Mucosa of stomach (tissue), 1 donor: ENCODE results near the gene SLTM.
"Not testable (repeated sequence)": the region's sequence is repeated elsewhere in the genome, so short reads cannot be mapped to it uniquely, and the experiment has no call there.

Experiments
- H3K27me3 ChIP-seq: one replicate; pipeline ENCODE4 v1.7.0; 2013; ENCODE audit warnings: mild to moderate bottlenecking, low read length; ENCODE audit not compliant: control insufficient read depth, insufficient read depth
- H3K36me3 ChIP-seq: one replicate; pipeline ENCODE4 v1.7.0; 2013; ENCODE audit warnings: low read length; ENCODE audit not compliant: control insufficient read depth, insufficient read depth
- H3K4me1 ChIP-seq: one replicate; pipeline ENCODE4 v1.7.0; 2013; ENCODE audit warnings: mild to moderate bottlenecking, low read length; ENCODE audit not compliant: control insufficient read depth, insufficient read depth
- H3K4me3 ChIP-seq: one replicate; pipeline ENCODE4 v1.7.0; 2013; ENCODE audit warnings: low read length
- H3K9ac ChIP-seq: one replicate; pipeline ENCODE4 v1.7.0; 2013; ENCODE audit warnings: mild to moderate bottlenecking, low read length, moderate library complexity
- H3K9me3 ChIP-seq: one replicate; pipeline ENCODE4 v1.7.0; 2013; ENCODE audit warnings: mild to moderate bottlenecking, low read length, moderate library complexity; ENCODE audit not compliant: control insufficient read depth
- donor health status: Pancreatic carcinoma.

SLTM gene

GRCh38 chr15:58864602-58865424 lies 68.7 kb downstream of the SLTM start:
- Histone ChIP-seq H3K4me3 (peak overlapping the region; percentile 69), H3K36me3 (no peaks in the 10 kb centered on the region), H3K9me3 (no peaks in the 10 kb centered on the region), H3K9ac (peak overlapping the region; percentile 78), H3K4me1 (peaks cover 22% of the 10 kb centered on the region), H3K27me3 (no peaks in the 10 kb centered on the region)

- no peaks in the 10 kb centered on the region for H3K36me3 ChIP-seq
- no peak overlapping the region for H3K9ac ChIP-seq
- H3K27me3 ChIP-seq: no peaks in the 10 kb centered on the region
- no peaks in the 10 kb centered on the region for H3K9me3 ChIP-seq
- no peak overlapping the region for H3K4me3 ChIP-seq
- H3K4me1 ChIP-seq: peaks cover 22% of the 10 kb centered on the region
Observed at GRCh38 chr15:58862326-58862725, 71.2 kb downstream of the SLTM start.

- not testable (repeated sequence) for H3K4me3 ChIP-seq, H3K27me3 ChIP-seq, H3K9ac ChIP-seq, H3K9me3 ChIP-seq, H3K36me3 ChIP-seq
- H3K4me1 ChIP-seq: peaks cover 14% of the 10 kb centered on the region
Observed at GRCh38 chr15:58856621-58857020, 76.9 kb downstream of the SLTM start.

GRCh38 chr15:58856086-58856485 lies 77.4 kb downstream of the SLTM start:
- Histone ChIP-seq H3K36me3 (no peaks in the 10 kb centered on the region), H3K4me3 (no peak overlapping the region), H3K4me1 (peaks cover 14% of the 10 kb centered on the region), H3K9ac (no peak overlapping the region), H3K9me3 (no peaks in the 10 kb centered on the region), H3K27me3 (no peaks in the 10 kb centered on the region)

- no peak overlapping the region for H3K4me3 ChIP-seq
- H3K4me1 ChIP-seq: peaks cover 14% of the 10 kb centered on the region
- no peaks in the 10 kb centered on the region for H3K9me3 ChIP-seq
- no peaks in the 10 kb centered on the region for H3K27me3 ChIP-seq
- peak overlapping the region; percentile 40 for H3K9ac ChIP-seq
- H3K36me3 ChIP-seq: no peaks in the 10 kb centered on the region
Observed at GRCh38 chr15:58854593-58854992, 78.9 kb downstream of the SLTM start.

- H3K9me3 ChIP-seq: no peaks in the 10 kb centered on the region
- no peak overlapping the region for H3K4me3 ChIP-seq
- H3K4me1 ChIP-seq: peaks cover 14% of the 10 kb centered on the region
- H3K9ac ChIP-seq: no peak overlapping the region
- no peaks in the 10 kb centered on the region for H3K36me3 ChIP-seq
- H3K27me3 ChIP-seq: no peaks in the 10 kb centered on the region
Observed at GRCh38 chr15:58852347-58852746, 81.1 kb downstream of the SLTM start.

- H3K4me1 ChIP-seq: peaks cover 12% of the 10 kb centered on the region
- H3K9ac ChIP-seq, H3K27me3 ChIP-seq, H3K9me3 ChIP-seq, H3K4me3 ChIP-seq, H3K36me3 ChIP-seq: not testable (repeated sequence)
Observed at GRCh38 chr15:58851205-58851604, 82.3 kb downstream of the SLTM start.

GRCh38 chr15:58842713-58843396 lies 90.6 kb downstream of the SLTM start:
- H3K27me3 ChIP-seq: no peaks in the 10 kb centered on the region

GRCh38 chr15:58840048-58840447 lies 93.4 kb downstream of the SLTM start:
- Histone ChIP-seq H3K36me3 (no peaks in the 10 kb centered on the region), H3K9ac (no peak overlapping the region), H3K9me3 (no peaks in the 10 kb centered on the region), H3K4me3 (no peak overlapping the region), H3K4me1 (no peaks in the 10 kb centered on the region), H3K27me3 (no peaks in the 10 kb centered on the region)

More at GRCh38 chr15:58842713-58843396, 90.6 kb downstream of the SLTM start:
- H3K9me3 ChIP-seq: no peaks in the 10 kb centered on the region
- H3K4me1 ChIP-seq: no peaks in the 10 kb centered on the region
- H3K4me3 ChIP-seq: no peak overlapping the region
- H3K9ac ChIP-seq: no peak overlapping the region
- no peaks in the 10 kb centered on the region for H3K36me3 ChIP-seq

- Histone ChIP-seq H3K9ac (no peak overlapping the region), H3K36me3 (no peaks in the 10 kb centered on the region), H3K4me1 (peaks cover under 1% of the 10 kb centered on the region), H3K4me3 (no peak overlapping the region), H3K27me3 (no peaks in the 10 kb centered on the region), H3K9me3 (no peaks in the 10 kb centered on the region)
Observed at GRCh38 chr15:58839485-58839884, 94.0 kb downstream of the SLTM start.

- peaks cover 11% of the 10 kb centered on the region for H3K4me1 ChIP-seq
- not testable (repeated sequence) for H3K9me3 ChIP-seq, H3K4me3 ChIP-seq, H3K27me3 ChIP-seq, H3K36me3 ChIP-seq, H3K9ac ChIP-seq
Observed at GRCh38 chr15:58833681-58834426, 99.6 kb downstream of the SLTM start.

GRCh38 chr15:58830556-58830955 lies 102.9 kb downstream of the SLTM start:
- no peaks in the 10 kb centered on the region for H3K9me3 ChIP-seq
- no peak overlapping the region for H3K4me3 ChIP-seq
- H3K9ac ChIP-seq: no peak overlapping the region
- H3K36me3 ChIP-seq: no peaks in the 10 kb centered on the region
- H3K4me1 ChIP-seq: peaks cover 11% of the 10 kb centered on the region
- H3K27me3 ChIP-seq: no peaks in the 10 kb centered on the region
